Small intestine (tissue), 7 donors: Measurements from ENCODE around the gene ASIC2. TPM values are rescaled to one million over a fixed set of nuclear protein-coding genes. Genes with fewer than 3 reads are reported as not detected.

Experiments used
- DNase-seq, 2 donors: peaks; one replicate each; pipeline versions ENCODE4 v3.0.0 to v3.0.0-alpha.2; 2013
- FAIRE-seq: peaks from 2 replicates; lab custom pipeline; 2012; peaks lifted over from hg19 to GRCh38; lab: Jason Lieb, UNC
- H3K27ac ChIP-seq, 3 donors: one replicate each; pipeline ENCODE4 v1.5.1; 2013; ENCODE audit warnings: low read length in 2 of 3, mild to moderate bottlenecking in 2 of 3, control low read depth in 1 of 3, inconsistent platforms in 1 of 3, low read depth in 1 of 3, moderate library complexity in 1 of 3
- H3K27me3 ChIP-seq, 3 donors: one replicate each; pipeline ENCODE4 v1.6.1; 2013; ENCODE audit warnings: low read length in 3 of 3, inconsistent platforms in 1 of 3; ENCODE audit not compliant: control insufficient read depth in 3 of 3, insufficient read depth in 3 of 3
- H3K36me3 ChIP-seq, 3 donors: one replicate each; pipeline ENCODE4 v1.6.1; 2013; ENCODE audit warnings: low read length in 3 of 3, inconsistent platforms in 1 of 3, low read depth in 1 of 3, mild to moderate bottlenecking in 1 of 3, moderate library complexity in 1 of 3; ENCODE audit not compliant: control insufficient read depth in 3 of 3, insufficient read depth in 2 of 3
- H3K4me1 ChIP-seq, 3 donors: one replicate each; pipeline ENCODE4 v1.6.1; 2013; ENCODE audit warnings: low read length in 2 of 3, inconsistent platforms in 1 of 3, low read depth in 1 of 3, mild to moderate bottlenecking in 1 of 3, moderate library complexity in 1 of 3; ENCODE audit not compliant: control insufficient read depth in 3 of 3, insufficient read depth in 2 of 3
- H3K4me3 ChIP-seq, 3 donors: one replicate each; pipeline ENCODE4 v1.5.1; 2013; ENCODE audit warnings: low read length in 3 of 3, control low read depth in 1 of 3, inconsistent platforms in 1 of 3, low read depth in 1 of 3, mild to moderate bottlenecking in 1 of 3, moderate library complexity in 1 of 3
- H3K9me3 ChIP-seq, 2 donors: one replicate each; pipeline ENCODE4 v1.6.1; 2013; ENCODE audit warnings: low read depth in 1 of 2, low read length in 1 of 2; ENCODE audit not compliant: control insufficient read depth in 2 of 2, insufficient read depth in 1 of 2
- WGBS, 3 donors: extraction: QIAGEN DNeasy Blood & Tissue Kit; methylation state at CpG; one replicate each; pipeline ENCODE4 v1.1.7; 2013; 5-methylcytosine and 5-hydroxymethylcytosine counted together
- polyA plus RNA-seq, 4 donors: library from polyadenylated mRNA; stranded (reverse) in 3 of 4; unstranded in 1 of 4; fragments of 200-250 nt in 3 of 4; fragments of 120-200 nt in 1 of 4; gene quantifications; one replicate each; pipeline versions ENCODE4 v1.2.1 to v1.2.3, GENCODE V29; 2013
- donor health status: healthy with polysubstance abuse.
- donor health status: control.
- donor health status: control.
- donor health status: Bipolar disorder and iron deficiency.
- donor health status: healthy.

Gene ASIC2
- polyA plus RNA-seq, 4 donors: 1.5 to 14.4 TPM; not detected in 2

- no peak overlapping the region for H3K27ac ChIP-seq
- H3K9me3 ChIP-seq: no peaks in the 10 kb centered on the region
- H3K27me3 ChIP-seq: no peaks in the 10 kb centered on the region
- no peak for FAIRE-seq
- 58 to 68% (median 62%) methylated on average over 1 of the region's 1 CpG for WGBS, 3 donors
- peaks cover 0 to 2% (median 0%) of the 10 kb centered on the region in 3 donors for H3K36me3 ChIP-seq
- DNase-seq: no peak
- H3K4me3 ChIP-seq: no peak overlapping the region
- no peaks in the 10 kb centered on the region for H3K4me1 ChIP-seq
Measured at GRCh38 chr17:33167736-33168135, 125.4 kb downstream of the ASIC2 start.

- WGBS, 3 donors: 69 to 91% (median 90%) methylated on average over 5 of the region's 5 CpGs
- H3K36me3 ChIP-seq: peaks cover 0 to 2% (median 0%) of the 10 kb centered on the region in 3 donors
- H3K27me3 ChIP-seq: no peaks in the 10 kb centered on the region
- no peak for DNase-seq
- FAIRE-seq: no peak
- no peaks in the 10 kb centered on the region for H3K9me3 ChIP-seq
- no peak overlapping the region for H3K27ac ChIP-seq
- no peaks in the 10 kb centered on the region for H3K4me1 ChIP-seq
- no peak overlapping the region for H3K4me3 ChIP-seq
Measured at GRCh38 chr17:33166472-33166871, 126.6 kb downstream of the ASIC2 start.

- no peak for FAIRE-seq
- 68 to 74% (median 73%) methylated on average over 8 of the region's 8 CpGs for WGBS, 3 donors
- H3K9me3 ChIP-seq: no peaks in the 10 kb centered on the region
- no peaks in the 10 kb centered on the region for H3K27me3 ChIP-seq
- DNase-seq: no peak
- H3K4me3 ChIP-seq: no peak overlapping the region
- no peak overlapping the region for H3K27ac ChIP-seq
- no peaks in the 10 kb centered on the region for H3K4me1 ChIP-seq
- H3K36me3 ChIP-seq: peaks cover 0 to 2% (median 0%) of the 10 kb centered on the region in 3 donors
Measured at GRCh38 chr17:33164169-33164881, 128.8 kb downstream of the ASIC2 start.

- Histone ChIP-seq H3K4me1 (no peaks in the 10 kb centered on the region), H3K27ac (no peak overlapping the region), H3K9me3 (no peaks in the 10 kb centered on the region), H3K4me3 (no peak overlapping the region), H3K36me3 (peaks cover 0 to 2% (median 0%) of the 10 kb centered on the region in 3 donors), H3K27me3 (no peaks in the 10 kb centered on the region)
- FAIRE-seq (no peak), DNase-seq (no peak)
- 86 to 91% (median 88%) methylated on average over 10 of the region's 10 CpGs for WGBS, 3 donors
Measured at GRCh38 chr17:33163533-33164168, 129.4 kb downstream of the ASIC2 start.

- Histone ChIP-seq H3K4me1 (no peaks in the 10 kb centered on the region), H3K27ac (no peak overlapping the region), H3K4me3 (no peak overlapping the region), H3K27me3 (no peaks in the 10 kb centered on the region), H3K36me3 (no peaks in the 10 kb centered on the region), H3K9me3 (no peaks in the 10 kb centered on the region)
- 73 to 79% (median 75%) methylated on average over 19 of the region's 19 CpGs for WGBS, 3 donors
- no peak for DNase-seq
- no peak for FAIRE-seq
Measured at GRCh38 chr17:33154869-33155455, 138.1 kb downstream of the ASIC2 start.

- Histone ChIP-seq H3K27ac (no peak overlapping the region), H3K27me3 (no peaks in the 10 kb centered on the region), H3K36me3 (no peaks in the 10 kb centered on the region), H3K9me3 (no peaks in the 10 kb centered on the region), H3K4me1 (no peaks in the 10 kb centered on the region), H3K4me3 (no peak overlapping the region)
- WGBS, 3 donors: 51 to 88% (median 70%) methylated on average over 7 of the region's 7 CpGs
- FAIRE-seq: no peak
- no peak for DNase-seq
Measured at GRCh38 chr17:33152783-33153182, 140.3 kb downstream of the ASIC2 start.

GRCh38 chr17:33151565-33151964 lies 141.5 kb downstream of the ASIC2 start:
- H3K27me3 ChIP-seq: no peaks in the 10 kb centered on the region
- H3K27ac ChIP-seq: no peak overlapping the region
- FAIRE-seq (no peak), DNase-seq (no peak)
- no peaks in the 10 kb centered on the region for H3K36me3 ChIP-seq
- WGBS, 3 donors: 86 to 94% (median 90%) methylated on average over 5 of the region's 5 CpGs
- H3K9me3 ChIP-seq: no peaks in the 10 kb centered on the region
- H3K4me3 ChIP-seq: no peak overlapping the region
- no peaks in the 10 kb centered on the region for H3K4me1 ChIP-seq

GRCh38 chr17:33145941-33146340 lies 147.2 kb downstream of the ASIC2 start:
- Histone ChIP-seq H3K36me3 (no peaks in the 10 kb centered on the region), H3K9me3 (no peaks in the 10 kb centered on the region), H3K27ac (no peak overlapping the region), H3K27me3 (peaks cover 0 to 2% (median 0%) of the 10 kb centered on the region in 3 donors), H3K4me3 (no peak overlapping the region), H3K4me1 (no peaks in the 10 kb centered on the region)
- no peak for FAIRE-seq
- DNase-seq: no peak
- WGBS, 3 donors: 72 to 85% (median 82%) methylated on average over 4 of the region's 4 CpGs
